CD4-positive, CD25-positive, alpha-beta regulatory T cell (primary cell): Measurements from ENCODE around the gene RALGDS. TPM values are rescaled to one million over a fixed set of nuclear protein-coding genes. Genes with fewer than 3 reads are reported as not detected.

Experiments
- ATAC-seq, 2 donors: fragments of 150-1000 bp; cut with Tn5 transposase; one replicate each; pipeline ENCODE4 v1.10.0; 2021; ENCODE audit warnings: low read depth in 2 of 2, moderate number of reproducible peaks in 2 of 2, moderate library complexity in 1 of 2
- DNase-seq, 3 donors: peaks; one replicate each; pipeline versions ENCODE4 v3.0.0 to v3.0.0-alpha.2; 2012 to 2022; ENCODE audit warnings: mixed read lengths in 1 of 3
- H3K27ac ChIP-seq: one replicate; pipeline ENCODE4 v1.7.0; 2013; ENCODE audit warnings: mild to moderate bottlenecking, low read length; ENCODE audit not compliant: insufficient read depth, poor library complexity, severe bottlenecking
- H3K27me3 ChIP-seq: one replicate; pipeline ENCODE4 v1.7.0; 2013; ENCODE audit warnings: low read length; ENCODE audit not compliant: control insufficient read depth, insufficient read depth
- H3K36me3 ChIP-seq: one replicate; pipeline ENCODE4 v1.7.0; 2013; ENCODE audit warnings: mild to moderate bottlenecking, low read length, moderate library complexity; ENCODE audit not compliant: control insufficient read depth, insufficient read depth
- H3K4me1 ChIP-seq: 2 replicates; pipeline ENCODE4 v1.7.0; 2013; ENCODE audit warnings: mild to moderate bottlenecking, low read length; ENCODE audit not compliant: insufficient read depth, control insufficient read depth, poor library complexity, severe bottlenecking
- H3K4me3 ChIP-seq: one replicate; pipeline ENCODE4 v1.7.0; 2013; ENCODE audit warnings: low read depth, mild to moderate bottlenecking, low read length, moderate library complexity
- H3K9me3 ChIP-seq, 2 experiments: 1 replicate in 1 of 2; 2 replicates in 1 of 2; pipeline ENCODE4 v1.7.0; 2013; ENCODE audit warnings: low read length in 2 of 2, mild to moderate bottlenecking in 1 of 2, moderate library complexity in 1 of 2; ENCODE audit not compliant: control insufficient read depth in 2 of 2
- H3K27ac Mint-ChIP-seq, 3 donors: one replicate each; pipeline ENCODE4 v1.8.0; 2020 to 2022; ENCODE audit warnings: mild to moderate bottlenecking in 3 of 3, mixed read lengths in 3 of 3, moderate library complexity in 2 of 3
- H3K27me3 Mint-ChIP-seq: one replicate; pipeline ENCODE4 v1.8.0; 2022; ENCODE audit warnings: mild to moderate bottlenecking, mixed read lengths
- H3K36me3 Mint-ChIP-seq: one replicate; pipeline ENCODE4 v1.8.0; 2020; ENCODE audit warnings: mixed read lengths
- H3K4me1 Mint-ChIP-seq, 4 donors: one replicate each; pipeline ENCODE4 v1.8.0; 2020 to 2022; ENCODE audit warnings: mixed read lengths in 4 of 4, mild to moderate bottlenecking in 1 of 4
- H3K4me3 Mint-ChIP-seq, 4 donors: one replicate each; pipeline ENCODE4 v1.8.0; 2020 to 2022; ENCODE audit warnings: mild to moderate bottlenecking in 4 of 4, mixed read lengths in 4 of 4, moderate library complexity in 3 of 4
- H3K9me3 Mint-ChIP-seq, 7 donors: one replicate each; pipeline ENCODE4 v1.8.0; 2020 to 2022; ENCODE audit warnings: mixed read lengths in 7 of 7, mild to moderate bottlenecking in 3 of 7, moderate library complexity in 2 of 7
- polyA plus RNA-seq, 4 donors: library from polyadenylated mRNA; unstranded; fragments of 300-500 nt; fragmentation: Illumina TruSeq; gene quantifications; one replicate each; pipeline ENCODE4 v1.2.3, GENCODE V29; 2021
- total RNA-seq: library from RNA; stranded (reverse); gene quantifications from one replicate; pipeline ENCODE4 v1.2.3, GENCODE V29; 2022

The RALGDS gene
- total and polyA plus RNA-seq, 5 donors from 2014 or later, result 34.6 to 228 (median 58.5) TPM

GRCh38 chr9:133051281-133051900, 69.6 kb downstream of the RALGDS start:
- Mint-ChIP-seq H3K27me3 (no peaks in the 10 kb centered on the region), H3K4me1 (peaks cover 0 to 6% (median 3%) of the 10 kb centered on the region in 4 donors), H3K27ac (no peak overlapping the region), H3K36me3 (peaks cover 41% of the 10 kb centered on the region), H3K4me3 (no peak overlapping the region), H3K9me3 (no peaks in the 10 kb centered on the region)
- Histone ChIP-seq H3K9me3 (no peaks in the 10 kb centered on the region), H3K4me1 (no peaks in the 10 kb centered on the region), H3K4me3 (no peak overlapping the region), H3K27ac (no peak overlapping the region), H3K36me3 (peaks cover 80% of the 10 kb centered on the region), H3K27me3 (no peaks in the 10 kb centered on the region)
- DNase-seq, result no peak
- no peak for ATAC-seq

GRCh38 chr9:133050781-133051180, 70.3 kb downstream of the RALGDS start:
- no peaks in the 10 kb centered on the region for H3K4me1 ChIP-seq
- Mint-ChIP-seq H3K36me3 (peaks cover 41% of the 10 kb centered on the region), H3K9me3 (no peaks in the 10 kb centered on the region), H3K4me3 (no peak overlapping the region), H3K27me3 (no peaks in the 10 kb centered on the region), H3K4me1 (peaks cover 0 to 4% (median under 1%) of the 10 kb centered on the region in 4 donors), H3K27ac (no peak overlapping the region)
- no peak for DNase-seq
- no peak overlapping the region for H3K27ac ChIP-seq
- no peaks in the 10 kb centered on the region for H3K27me3 ChIP-seq
- no peak for ATAC-seq
- no peaks in the 10 kb centered on the region for H3K9me3 ChIP-seq
- peaks cover 79% of the 10 kb centered on the region for H3K36me3 ChIP-seq
- no peak overlapping the region for H3K4me3 ChIP-seq

- Mint-ChIP-seq H3K9me3 (no peaks in the 10 kb centered on the region), H3K36me3 (peaks cover 40% of the 10 kb centered on the region)
- no peaks in the 10 kb centered on the region for H3K4me1 ChIP-seq
These were observed 70.9 kb downstream of the RALGDS start for GRCh38 chr9:133050142-133050541.

GRCh38 chr9:133049043-133049442, 72.0 kb downstream of the RALGDS start:
- Histone ChIP-seq H3K9me3 (no peaks in the 10 kb centered on the region), H3K4me3 (no peak overlapping the region), H3K27me3 (no peaks in the 10 kb centered on the region), H3K4me1 (no peaks in the 10 kb centered on the region), H3K27ac (no peak overlapping the region), H3K36me3 (peaks cover 80% of the 10 kb centered on the region)
- H3K4me3 Mint-ChIP-seq, result no peak overlapping the region
- no peaks in the 10 kb centered on the region for H3K9me3 Mint-ChIP-seq
- peaks cover 0 to 4% (median under 1%) of the 10 kb centered on the region in 4 donors for H3K4me1 Mint-ChIP-seq
- DNase-seq, result no peak
- peaks cover 47% of the 10 kb centered on the region for H3K36me3 Mint-ChIP-seq
- no peak overlapping the region for H3K27ac Mint-ChIP-seq
- no peaks in the 10 kb centered on the region for H3K27me3 Mint-ChIP-seq
- ATAC-seq, result no peak

More at GRCh38 chr9:133050142-133050541, 70.9 kb downstream of the RALGDS start:
- ATAC-seq (no peak), DNase-seq (no peak)
- Histone ChIP-seq H3K27ac (no peak overlapping the region), H3K9me3 (no peaks in the 10 kb centered on the region), H3K4me3 (no peak overlapping the region), H3K36me3 (peaks cover 81% of the 10 kb centered on the region), H3K27me3 (no peaks in the 10 kb centered on the region)
- Mint-ChIP-seq H3K4me3 (no peak overlapping the region), H3K4me1 (peaks cover 0 to 4% (median under 1%) of the 10 kb centered on the region in 4 donors), H3K27me3 (no peaks in the 10 kb centered on the region), H3K27ac (peak overlapping the region in 1 of 3 donors; percentile 23)

- DNase-seq (peak in 2 of 3 donors; percentile 24 to 71), ATAC-seq (peak in 1 of 2 donors; percentile 50)
- no peaks in the 10 kb centered on the region for H3K4me1 ChIP-seq
- H3K27me3 Mint-ChIP-seq, result no peaks in the 10 kb centered on the region
- H3K4me3 ChIP-seq, result no peak overlapping the region
- H3K4me1 Mint-ChIP-seq, result peaks cover 0 to 4% (median under 1%) of the 10 kb centered on the region in 4 donors
- H3K36me3 Mint-ChIP-seq, result peaks cover 43% of the 10 kb centered on the region
- no peak overlapping the region for H3K27ac Mint-ChIP-seq
- no peaks in the 10 kb centered on the region for H3K27me3 ChIP-seq
- H3K9me3 ChIP-seq, result no peaks in the 10 kb centered on the region
- H3K27ac ChIP-seq, result no peak overlapping the region
- no peak overlapping the region for H3K4me3 Mint-ChIP-seq
- H3K36me3 ChIP-seq, result peaks cover 79% of the 10 kb centered on the region
- no peaks in the 10 kb centered on the region for H3K9me3 Mint-ChIP-seq
These were observed 72.4 kb downstream of the RALGDS start for GRCh38 chr9:133048595-133048994.

Other genes starting within 250 kb of the RALGDS start
- gene AK8, start 243.0 kb downstream of the RALGDS start, total RNA-seq, result not detected
- under 1 TPM in 1 of 4 donors, not detected in 3; 0.21 TPM for gene AK8, start 243.0 kb downstream of the RALGDS start, polyA plus RNA-seq
- gene SPACA9, start 242.3 kb downstream of the RALGDS start, total RNA-seq, result 0.32 TPM
- gene SPACA9, start 242.3 kb downstream of the RALGDS start, polyA plus RNA-seq, result 1 to 10 TPM in 2 of 4 donors, under 1 TPM in 2; 0.61 to 2.2 (median 1.2) TPM
- gene TSC1, start 176.6 kb downstream of the RALGDS start, total RNA-seq, result 63.0 TPM
- gene TSC1, start 176.6 kb downstream of the RALGDS start, polyA plus RNA-seq, result 10 to 100 TPM in 3 of 4 donors, 1 to 10 TPM in 1; 8.7 to 14.5 (median 11.2) TPM
- 3.3 TPM for gene GFI1B, start 142.5 kb downstream of the RALGDS start, total RNA-seq
- gene GFI1B, start 142.5 kb downstream of the RALGDS start, polyA plus RNA-seq, result under 1 TPM in 1 of 4 donors, not detected in 3; 0.05 TPM
- 50.5 TPM for gene GTF3C5, start 90.2 kb downstream of the RALGDS start, total RNA-seq
- 10 to 100 TPM; 35.8 to 40.3 (median 39.4) TPM for gene GTF3C5, start 90.2 kb downstream of the RALGDS start, polyA plus RNA-seq
- 0.37 TPM for gene CEL, start 59.3 kb downstream of the RALGDS start, total RNA-seq
- not detected for gene CEL, start 59.3 kb downstream of the RALGDS start, polyA plus RNA-seq
- 1.5 TPM for gene GBGT1, start 42.7 kb upstream of the RALGDS start, total RNA-seq
- gene GBGT1, start 42.7 kb upstream of the RALGDS start, polyA plus RNA-seq, result 1 to 10 TPM in 1 of 4 donors, under 1 TPM in 1, not detected in 2; 0.67 to 1.6 TPM
- gene OBP2B, start 88.0 kb upstream of the RALGDS start, total RNA-seq, result not detected
- not detected for gene OBP2B, start 88.0 kb upstream of the RALGDS start, polyA plus RNA-seq
- 0.62 TPM for gene ABO, start 154.0 kb upstream of the RALGDS start, total RNA-seq
- gene ABO, start 154.0 kb upstream of the RALGDS start, polyA plus RNA-seq, result not detected
- gene SURF6, start 214.9 kb upstream of the RALGDS start, total RNA-seq, result 14.6 TPM
- 1 to 10 TPM; 5.4 to 8.4 (median 6.9) TPM for gene SURF6, start 214.9 kb upstream of the RALGDS start, polyA plus RNA-seq
- 29.3 TPM for gene MED22, start 226.9 kb upstream of the RALGDS start, total RNA-seq
- gene MED22, start 226.9 kb upstream of the RALGDS start, polyA plus RNA-seq, result 10 to 100 TPM in 3 of 4 donors, 1 to 10 TPM in 1; 7.3 to 16.2 (median 11.1) TPM
- gene RPL7A, start 227.0 kb upstream of the RALGDS start, total RNA-seq, result 1,813 TPM
- gene RPL7A, start 227.0 kb upstream of the RALGDS start, polyA plus RNA-seq, result 1,000 to 10,000 TPM in 2 of 4 donors, 100 to 1,000 TPM in 2; 747 to 1,102 (median 951) TPM
- gene SURF1, start 235.2 kb upstream of the RALGDS start, total RNA-seq, result 41.8 TPM
- gene SURF1, start 235.2 kb upstream of the RALGDS start, polyA plus RNA-seq, result 100 to 1,000 TPM; 114 to 120 (median 115) TPM
- 24.3 TPM for gene SURF2, start 235.3 kb upstream of the RALGDS start, total RNA-seq
- 10 to 100 TPM; 34.5 to 47.1 (median 37.0) TPM for gene SURF2, start 235.3 kb upstream of the RALGDS start, polyA plus RNA-seq